HepG2 (cell line): ENCODE results near the gene FIBP. TPM values are rescaled to one million over a fixed set of nuclear protein-coding genes. Genes with fewer than 3 reads are reported as not detected.

ENCODE experiments used
- ARID2 ChIP-seq: sonication (generic); formaldehyde crosslinking; IDR thresholded peaks from 2 replicates; pipeline ENCODE4 v1.8.1; 2022; ENCODE audit warnings: mild to moderate bottlenecking, missing genetic modification reagents, borderline replicate concordance
- BCL6 ChIP-seq: IDR thresholded peaks from 2 replicates; pipeline ENCODE4 v1.6.1; 2016; ENCODE audit warnings: missing genetic modification reagents, missing compliant biosample characterization
- FIP1L1 ChIP-seq: fragments of 200-400 bp; formaldehyde crosslinking; IDR thresholded peaks from 2 replicates; pipeline ENCODE4 v1.6.1; 2018; ENCODE audit warnings: low read depth, mild to moderate bottlenecking, low read length, moderate library complexity, borderline replicate concordance; ENCODE audit not compliant: insufficient read depth
- FOSL1 ChIP-seq: sonication (generic); formaldehyde crosslinking; IDR thresholded peaks from 2 replicates; pipeline ENCODE4 v1.9.0; 2021; ENCODE audit warnings: missing genetic modification reagents, borderline replicate concordance
- FOXP1 ChIP-seq, 2 experiments: fragments of 450-650 bp in 1 of 2; IDR thresholded peaks; 2 replicates each; pipeline ENCODE4 v1.6.1; 2017 to 2018; ENCODE audit warnings: antibody characterized with exemption in 1 of 2
- GATAD1 ChIP-seq: IDR thresholded peaks from 2 replicates; pipeline ENCODE4 v1.6.1; 2016; ENCODE audit warnings: missing genetic modification reagents, missing compliant biosample characterization
- HIVEP1 ChIP-seq: sonication (generic); formaldehyde crosslinking; IDR thresholded peaks from 2 replicates; pipeline ENCODE4 v1.4.0; 2020; ENCODE audit warnings: mild to moderate bottlenecking, missing genetic modification reagents
- HOXA3 ChIP-seq: sonication (generic); formaldehyde crosslinking; IDR thresholded peaks from 2 replicates; pipeline ENCODE4 v1.5.0; 2020; ENCODE audit warnings: missing genetic modification reagents
- HOXD1 ChIP-seq: sonication (generic); formaldehyde crosslinking; IDR thresholded peaks from 2 replicates; pipeline ENCODE4 v1.5.0; 2020; ENCODE audit warnings: missing genetic modification reagents
- JUNB ChIP-seq: sonication (generic); formaldehyde crosslinking; IDR thresholded peaks from 2 replicates; pipeline ENCODE4 v1.8.0; 2022; ENCODE audit warnings: missing genetic modification reagents, mild to moderate bottlenecking, borderline replicate concordance
- KMT2A ChIP-seq: sonication (generic); formaldehyde crosslinking; IDR thresholded peaks from 2 replicates; pipeline ENCODE4 v1.4.0; 2020; ENCODE audit warnings: missing genetic modification reagents
- PRPF4 ChIP-seq: fragments of 200-400 bp; formaldehyde crosslinking; IDR thresholded peaks from 2 replicates; pipeline ENCODE4 v1.6.1; 2016; ENCODE audit warnings: low read length, low read depth; ENCODE audit not compliant: poor library complexity, severe bottlenecking
- REXO4 ChIP-seq: sonication (generic); formaldehyde crosslinking; IDR thresholded peaks from 2 replicates; pipeline ENCODE4 v1.8.0; 2022; ENCODE audit warnings: missing genetic modification reagents, mild to moderate bottlenecking, borderline replicate concordance
- SRSF4 ChIP-seq: fragments of 200-400 bp; formaldehyde crosslinking; IDR thresholded peaks from one replicate; pipeline ENCODE4 v1.6.1; 2018; ENCODE audit warnings: mild to moderate bottlenecking, low read depth, low read length, moderate library complexity; ENCODE audit not compliant: poor library complexity, severe bottlenecking
- TARDBP ChIP-seq: sonication (generic); formaldehyde crosslinking; IDR thresholded peaks from 2 replicates; pipeline ENCODE4 v1.8.0; 2022; ENCODE audit warnings: mild to moderate bottlenecking, missing genetic modification reagents
- TBX3 ChIP-seq: fragments of 450-650 bp; IDR thresholded peaks from 2 replicates; pipeline ENCODE4 v1.6.1; 2017; ENCODE audit warnings: antibody characterized with exemption, mild to moderate bottlenecking, inconsistent platforms, borderline replicate concordance
- TCF12 ChIP-seq, 2 experiments: fragments of 450-650 bp in 1 of 2; sonication (generic) in 1 of 2; formaldehyde crosslinking in 1 of 2; IDR thresholded peaks; 2 replicates each; pipeline versions ENCODE4 v1.6.1 to v1.8.0; 2017 to 2022; ENCODE audit warnings: antibody characterized with exemption in 1 of 2, mild to moderate bottlenecking in 1 of 2, missing genetic modification reagents in 1 of 2, moderate library complexity in 1 of 2
- XBP1 ChIP-seq: sonication (generic); formaldehyde crosslinking; IDR thresholded peaks from 2 replicates; pipeline ENCODE4 v1.5.0; 2020; ENCODE audit warnings: missing genetic modification reagents
- ZBTB42 ChIP-seq: sonication (generic); formaldehyde crosslinking; IDR thresholded peaks from 2 replicates; pipeline ENCODE4 v1.5.0; 2020; ENCODE audit warnings: mild to moderate bottlenecking, missing genetic modification reagents
- ZNF124 ChIP-seq: sonication (generic); formaldehyde crosslinking; IDR thresholded peaks from 2 replicates; pipeline ENCODE4 v1.4.0; 2020; ENCODE audit warnings: missing genetic modification reagents
- ZNF746 ChIP-seq: sonication (generic); formaldehyde crosslinking; IDR thresholded peaks from 2 replicates; pipeline ENCODE4 v1.8.0; 2022; ENCODE audit warnings: mild to moderate bottlenecking, missing genetic modification reagents
- ZNF839 ChIP-seq: sonication (generic); formaldehyde crosslinking; IDR thresholded peaks from 2 replicates; pipeline ENCODE4 v1.4.0; 2020; ENCODE audit warnings: missing genetic modification reagents, mild to moderate bottlenecking, borderline replicate concordance
- polyA plus RNA-seq, 8 experiments: library from polyadenylated mRNA; depleted of rRNA in 3 of 8; stranded (reverse) in 7 of 8; unstranded in 1 of 8; fragments of >200 nt; fragmentation: Illumina TruSeq in 4 of 8; extraction: Trizol in 4 of 8; gene quantifications; 2 replicates each; pipeline versions ENCODE4 v1.2.1 to v1.2.3, GENCODE V29; 2011 to 2016; ENCODE audit warnings: low read depth in 4 of 8, missing spikeins in 1 of 8, mixed read lengths in 1 of 8; ENCODE audit not compliant: insufficient read depth in 1 of 8
- total RNA-seq, 5 experiments: library from RNA; depleted of rRNA; stranded (reverse); fragments of >200 nt; fragmentation: Illumina TruSeq; extraction: Trizol; gene quantifications; 2 replicates each; pipeline ENCODE4 v1.2.3, GENCODE V29; 2016; ENCODE audit warnings: low read depth in 1 of 5

FIBP gene
- total and polyA plus RNA-seq, 2 of the 13 experiments (the other 11 are each of a cell fraction or from before 2014, with no cell fraction given) = 42.9 to 62.1 TPM

- peak; percentile 67 for TF ChIP-seq TARDBP (CRISPR knock-in tag)
- TF ChIP-seq FOSL1 (CRISPR knock-in tag) = no peak
- TF ChIP-seq HOXD1 (CRISPR knock-in tag) = no peak
- peak; percentile 52; the same call in 1 of the 2 replicates for TF ChIP-seq ZNF746 (CRISPR knock-in tag)
- no peak for TF ChIP-seq PRPF4
- peak; percentile 67; the same call in 1 of the 2 replicates for TF ChIP-seq KMT2A (CRISPR knock-in tag)
- no peak for TF ChIP-seq REXO4 (CRISPR knock-in tag)
- no peak for TF ChIP-seq TBX3
- TF ChIP-seq GATAD1 = peak; percentile 95
- no peak for TF ChIP-seq FOXP1 (IDR thresholded peaks at IDR 0.05)
- TF ChIP-seq FOXP1 (CRISPR knock-in tag; IDR thresholded peaks at IDR 0.05) = no peak
- TF ChIP-seq HIVEP1 (CRISPR knock-in tag) = 0 out of 2 replicates have a peak, but pooled peaks have one; percentile 30
- TF ChIP-seq TCF12 (IDR thresholded peaks at IDR 0.05) = no peak
- TF ChIP-seq TCF12 (CRISPR knock-in tag; IDR thresholded peaks at IDR 0.05) = peak; percentile 79
- no peak for TF ChIP-seq JUNB (CRISPR knock-in tag)
- no peak for TF ChIP-seq FIP1L1
- peak; percentile 87 for TF ChIP-seq HOXA3
- no peak for TF ChIP-seq ZNF124 (CRISPR knock-in tag)
- no peak for TF ChIP-seq ZNF839 (CRISPR knock-in tag)
- peak; percentile 90; the same call in 1 of the 2 replicates for TF ChIP-seq ZBTB42 (CRISPR knock-in tag)
- 0 out of 2 replicates have a peak, but pooled peaks have one; percentile 48 for TF ChIP-seq XBP1
- no peak for TF ChIP-seq ARID2 (CRISPR knock-in tag)
- peak; percentile 16 for TF ChIP-seq BCL6 (CRISPR knock-in tag)
- TF ChIP-seq SRSF4 = no peak
Observed at GRCh38 chr11:65860278-65861164, 27.8 kb downstream of the FIBP start, which contains the start of gene MUS81 (continued).
